Measurements from ENCODE around the gene WIPF2.

The WIPF2 gene

DNA sequence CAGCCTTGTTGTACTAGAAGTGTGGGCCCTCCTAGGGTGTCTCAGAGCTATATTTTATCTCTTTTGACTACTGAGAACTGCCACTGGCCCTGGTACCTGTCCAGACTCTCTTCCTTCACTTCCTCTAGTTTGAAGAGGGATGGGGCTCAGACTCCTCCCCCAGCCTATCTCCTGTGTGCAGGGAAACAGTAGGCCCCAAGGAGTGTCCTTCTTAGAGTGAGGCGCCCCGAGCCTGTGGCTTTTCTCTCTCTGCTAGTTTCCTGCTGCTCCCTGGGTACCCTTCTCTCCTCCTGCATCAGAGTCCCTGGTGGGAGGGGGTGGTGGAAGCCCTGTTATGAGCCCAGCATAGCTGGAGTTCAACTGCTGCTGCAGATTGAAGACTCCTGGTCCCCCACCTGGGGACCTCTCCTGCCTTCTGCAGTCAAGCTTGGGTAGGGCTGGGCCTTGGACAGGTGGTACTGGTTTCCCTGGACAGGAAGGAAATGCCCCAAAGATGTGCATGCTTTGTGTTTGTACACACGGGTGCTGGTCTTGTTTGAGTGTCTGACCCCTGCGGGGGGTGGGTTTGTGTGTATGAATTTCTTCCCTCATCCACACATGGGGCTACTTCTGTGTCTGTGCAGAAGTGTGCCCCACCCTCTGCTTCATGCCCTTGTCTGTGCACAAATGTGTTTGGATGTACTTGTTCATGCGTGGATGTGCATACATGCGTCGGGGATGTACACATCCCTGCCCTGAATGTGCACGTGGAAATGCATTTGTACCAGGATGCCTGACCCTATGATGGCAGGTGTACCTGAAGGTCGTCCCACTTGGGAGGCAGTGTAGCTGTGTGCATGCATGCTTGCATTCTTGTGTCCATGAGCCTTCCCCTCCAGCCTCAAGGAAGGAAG lies 96.8 kb downstream of the WIPF2 start:
- no peak for DNase-seq

DNA sequence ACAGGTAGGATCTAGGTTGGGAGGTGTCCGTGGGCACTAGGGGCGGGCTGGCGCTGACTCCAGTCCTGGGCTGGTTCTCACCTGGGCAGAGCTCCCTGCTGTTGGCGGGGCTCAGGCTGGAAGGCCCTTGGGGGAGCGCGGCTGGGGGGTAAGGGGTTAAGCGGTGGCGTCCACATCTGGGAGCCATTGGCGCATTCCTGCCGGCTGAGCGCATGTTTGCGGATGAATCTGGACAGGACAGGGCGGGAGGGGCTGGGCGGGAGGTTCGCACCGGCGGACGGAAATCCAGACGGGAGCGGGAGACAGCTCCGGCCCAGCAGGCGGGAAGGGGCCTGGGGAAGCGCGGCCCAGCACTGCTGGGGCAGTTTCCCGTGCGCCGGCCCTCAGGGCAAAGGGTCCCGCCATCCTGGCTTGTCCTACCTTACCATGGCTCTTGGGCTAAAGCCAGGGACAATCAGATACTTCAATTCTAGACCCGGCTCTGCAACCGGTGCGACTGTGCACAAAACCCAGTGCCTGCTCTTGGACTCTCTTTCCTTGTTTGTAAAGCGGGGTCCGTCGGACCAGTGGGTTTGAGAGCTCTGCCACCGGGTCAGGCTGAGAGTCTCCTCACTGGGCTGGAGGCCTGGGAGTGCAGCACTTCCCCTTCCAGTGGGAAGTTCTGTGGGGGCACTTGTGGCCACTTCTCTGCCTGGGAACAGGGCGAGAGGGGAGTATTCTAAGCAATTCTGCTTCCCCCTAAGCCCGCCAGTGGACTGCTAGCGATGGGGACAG lies 97.7 kb downstream of the WIPF2 start:
- DNase-seq: no peak

DNA sequence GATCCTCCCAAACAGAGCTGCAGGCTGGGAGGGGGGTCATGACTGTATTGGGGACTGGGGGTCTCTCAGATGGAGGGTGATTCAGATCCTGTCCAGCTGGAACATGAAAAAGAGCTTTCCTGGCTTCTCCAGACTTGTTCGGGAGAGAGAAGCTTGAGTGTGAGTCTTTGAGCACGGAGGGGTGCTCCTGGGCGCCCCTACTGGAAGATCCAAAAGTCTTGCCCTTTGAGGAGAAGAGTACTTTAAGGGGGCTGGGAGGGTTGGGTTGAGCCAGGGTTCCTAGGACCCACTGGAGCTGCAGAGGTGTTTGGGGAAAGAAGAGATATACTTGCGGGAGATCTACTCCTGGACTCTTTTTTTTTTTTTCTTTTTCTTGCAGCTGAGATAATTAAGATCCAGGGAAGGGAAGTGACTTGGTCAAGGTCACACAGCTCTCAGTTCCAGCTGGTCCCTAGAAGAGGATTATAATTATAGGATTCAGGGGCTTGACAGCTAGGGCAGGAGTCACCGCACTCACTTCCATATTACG lies 98.3 kb downstream of the WIPF2 start:
- peak; percentile 27 for DNase-seq

DNA sequence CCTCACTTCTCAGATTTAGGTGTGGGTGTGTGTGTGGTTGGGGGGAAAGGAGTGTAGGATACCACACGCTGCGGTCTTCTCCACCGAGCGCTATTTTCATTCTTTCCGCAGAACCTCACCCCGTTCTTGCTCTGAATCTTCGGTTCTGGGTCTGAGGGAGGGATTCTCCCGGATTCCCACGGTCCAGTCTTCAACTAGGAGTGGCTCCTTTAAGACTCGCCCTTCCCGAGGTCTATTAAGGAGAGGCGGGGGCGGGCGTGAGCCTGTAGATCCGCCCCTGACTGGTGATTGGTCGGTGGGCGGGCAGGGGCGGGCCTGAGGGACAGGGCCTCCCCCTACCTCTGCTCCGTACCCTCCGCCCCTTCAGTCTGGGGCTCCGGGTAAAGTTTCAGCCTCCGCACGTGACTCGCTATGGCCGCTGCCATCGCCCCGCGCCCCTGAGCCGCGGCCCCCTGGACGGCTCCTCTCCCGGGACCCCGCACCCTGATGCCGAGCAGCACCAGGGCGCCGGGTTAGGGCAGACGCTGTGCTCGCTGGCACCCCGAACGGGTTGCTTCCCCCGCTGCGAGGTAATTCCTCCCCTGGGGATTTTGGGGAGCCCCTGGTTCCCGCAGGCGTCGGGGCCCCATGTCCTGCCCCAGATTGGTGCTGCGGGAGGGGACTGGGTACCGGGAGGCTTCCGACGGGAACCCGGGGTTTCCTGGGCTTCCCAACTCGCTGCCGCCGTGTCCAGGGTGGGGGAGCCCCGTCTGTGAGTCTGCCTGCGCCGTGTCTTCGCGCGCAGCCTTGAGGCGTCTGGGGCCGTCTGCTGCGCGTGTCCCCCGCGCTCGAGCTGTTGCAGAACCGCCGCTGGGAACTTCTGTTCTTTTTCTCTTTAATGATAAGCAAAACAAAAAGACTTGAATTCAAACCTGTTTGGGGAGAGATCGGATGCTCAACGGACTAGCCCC lies 99.1 kb downstream of the WIPF2 start:
- peak; percentile 93 for DNase-seq

DNA sequence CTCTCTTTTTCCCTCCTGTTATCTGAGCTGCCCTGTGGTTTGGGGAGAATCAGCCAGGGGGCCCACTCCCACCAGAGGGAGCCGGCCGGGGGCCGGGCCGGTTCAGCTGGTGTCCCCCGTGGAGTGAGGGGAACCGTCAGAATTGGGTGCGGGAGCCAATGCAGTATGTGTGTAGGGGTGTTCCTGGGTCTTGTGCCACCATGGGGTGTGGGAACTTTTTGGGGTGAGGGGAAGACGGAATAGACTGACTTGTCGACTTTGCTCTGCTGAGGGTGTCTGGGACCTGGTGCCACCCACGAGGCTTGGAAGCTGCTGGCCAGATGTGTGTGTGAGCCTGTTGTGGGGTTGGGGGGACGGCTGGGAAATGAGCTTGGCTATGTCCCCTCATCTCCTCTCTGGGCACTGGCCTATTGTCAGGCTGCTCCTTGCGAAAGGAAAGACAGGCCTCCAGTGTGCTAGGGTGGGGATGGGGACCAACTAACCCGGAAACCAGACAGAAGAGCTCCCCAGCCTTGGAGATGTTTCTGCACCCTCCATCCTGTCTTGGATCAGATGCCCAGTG lies 99.8 kb downstream of the WIPF2 start:
- no peak for DNase-seq

DNA sequence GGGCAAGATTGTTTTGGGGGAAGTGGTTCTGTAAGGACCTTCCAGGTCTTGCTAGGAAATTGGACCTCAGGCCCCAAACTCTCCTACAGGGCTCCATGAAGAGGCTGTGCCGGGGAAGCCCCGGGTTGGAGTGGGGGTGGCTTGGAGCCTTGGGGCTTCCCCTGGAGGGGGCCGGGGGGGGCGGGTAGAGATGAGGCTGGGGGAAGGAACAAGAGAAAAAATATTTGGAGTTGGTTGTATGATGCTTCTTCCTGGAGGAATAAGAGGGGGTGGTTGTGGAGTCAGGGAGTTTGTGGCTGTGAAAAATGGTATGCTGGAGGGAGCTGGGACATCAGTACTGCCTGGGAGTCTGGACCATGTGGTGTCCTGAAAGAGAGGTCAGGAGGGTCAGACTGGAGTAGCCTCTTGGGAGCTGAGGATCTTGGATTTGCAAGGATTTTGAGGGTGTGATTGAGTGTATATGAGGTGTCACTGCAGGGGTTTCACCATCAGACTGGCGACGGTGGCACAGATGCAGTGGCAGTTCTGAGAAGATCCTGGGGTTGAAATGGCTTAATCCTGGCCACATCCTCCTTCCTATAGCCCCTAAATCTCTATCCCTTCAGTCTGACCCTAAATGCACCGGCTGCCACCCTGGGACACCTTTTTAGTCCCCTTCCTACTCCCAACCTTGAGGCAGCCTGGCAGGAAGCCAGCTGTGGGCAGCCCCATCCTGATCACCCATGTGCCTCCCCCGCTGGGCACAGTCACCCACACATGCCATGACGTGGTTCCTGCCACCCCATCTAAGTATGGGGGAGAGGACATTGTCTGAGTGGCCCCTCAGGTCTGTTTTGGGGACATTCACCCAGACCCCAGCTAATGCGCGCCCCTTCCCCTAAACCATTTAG lies 100.8 kb downstream of the WIPF2 start:
- no peak for DNase-seq

DNA sequence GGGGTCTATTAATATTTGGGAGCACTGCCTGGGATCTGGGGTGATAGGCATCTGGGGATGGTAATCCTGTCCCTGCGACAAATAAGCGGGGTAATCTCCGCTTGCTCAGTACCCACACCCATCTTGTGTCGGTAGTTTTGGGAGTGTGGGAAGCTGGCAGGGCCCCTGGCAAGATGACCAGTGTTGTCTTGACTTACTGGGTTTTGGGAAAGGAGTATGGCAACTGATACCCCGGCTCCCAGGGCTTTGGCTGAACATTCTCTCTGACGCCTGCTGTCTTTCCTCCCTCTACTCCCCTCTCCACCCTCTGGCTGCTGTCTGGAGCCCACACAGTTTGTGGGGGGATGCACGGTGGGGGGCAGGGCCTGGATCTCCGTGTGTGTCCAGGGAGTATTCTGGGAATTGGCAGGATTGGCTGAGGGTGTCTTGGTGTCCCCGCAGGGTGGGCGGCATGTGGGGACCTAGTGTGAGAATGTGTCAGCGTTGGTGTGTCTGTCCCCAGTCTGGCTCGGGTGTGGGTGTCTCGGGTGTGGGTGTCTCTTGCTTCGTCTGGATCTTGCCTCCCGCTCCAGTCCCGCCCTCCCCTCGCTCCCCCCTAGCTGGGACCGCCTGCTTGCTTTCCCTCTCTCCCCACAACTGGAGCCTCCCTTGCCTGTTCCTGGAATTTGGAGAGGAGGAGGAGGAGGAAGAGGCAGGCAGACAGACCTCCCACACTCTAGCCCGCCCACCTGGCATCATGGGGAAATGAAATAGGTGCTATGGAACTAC lies 101.8 kb downstream of the WIPF2 start:
- DNase-seq: no peak

DNA sequence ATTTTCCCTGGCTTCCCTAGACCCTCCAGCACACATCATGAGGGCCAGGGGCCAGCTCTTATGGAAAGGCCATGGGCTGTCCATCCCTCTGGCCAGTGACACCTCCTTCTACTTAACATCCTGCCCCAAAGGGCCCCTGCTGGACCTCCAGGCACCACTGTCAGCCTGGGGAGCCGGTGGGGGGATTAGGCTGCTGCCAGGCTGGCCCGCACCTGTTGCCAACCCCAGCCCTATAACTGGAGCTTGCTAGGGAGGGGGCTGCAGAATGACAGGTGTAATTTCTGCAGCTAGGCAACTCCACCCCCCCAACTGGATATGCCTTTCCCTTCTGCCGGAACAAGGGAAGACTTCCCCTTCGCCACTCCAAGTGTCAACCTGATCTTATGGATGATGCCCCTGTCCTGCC lies 102.4 kb downstream of the WIPF2 start:
- no peak for DNase-seq

DNA sequence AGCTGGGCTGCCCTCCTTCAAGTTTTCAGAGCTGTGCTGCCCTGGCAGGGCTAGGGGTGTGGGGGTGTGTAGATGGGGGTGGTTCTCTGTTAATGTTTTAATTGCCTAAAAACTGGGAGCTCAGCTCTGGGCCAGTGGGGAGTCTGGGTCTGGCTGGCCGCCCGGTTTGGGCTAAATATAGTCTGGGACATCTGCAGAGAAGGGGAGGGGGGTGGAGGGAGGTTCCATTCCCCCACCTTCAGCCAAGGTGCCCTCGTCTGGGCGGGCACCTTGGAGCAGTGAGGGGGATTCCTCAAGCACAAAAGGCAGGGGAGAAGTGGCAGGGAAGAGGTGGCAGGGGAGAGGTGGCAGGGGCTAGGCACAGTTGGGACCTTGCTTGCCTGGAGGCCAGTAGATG lies 102.9 kb downstream of the WIPF2 start:
- DNase-seq: no peak

DNA sequence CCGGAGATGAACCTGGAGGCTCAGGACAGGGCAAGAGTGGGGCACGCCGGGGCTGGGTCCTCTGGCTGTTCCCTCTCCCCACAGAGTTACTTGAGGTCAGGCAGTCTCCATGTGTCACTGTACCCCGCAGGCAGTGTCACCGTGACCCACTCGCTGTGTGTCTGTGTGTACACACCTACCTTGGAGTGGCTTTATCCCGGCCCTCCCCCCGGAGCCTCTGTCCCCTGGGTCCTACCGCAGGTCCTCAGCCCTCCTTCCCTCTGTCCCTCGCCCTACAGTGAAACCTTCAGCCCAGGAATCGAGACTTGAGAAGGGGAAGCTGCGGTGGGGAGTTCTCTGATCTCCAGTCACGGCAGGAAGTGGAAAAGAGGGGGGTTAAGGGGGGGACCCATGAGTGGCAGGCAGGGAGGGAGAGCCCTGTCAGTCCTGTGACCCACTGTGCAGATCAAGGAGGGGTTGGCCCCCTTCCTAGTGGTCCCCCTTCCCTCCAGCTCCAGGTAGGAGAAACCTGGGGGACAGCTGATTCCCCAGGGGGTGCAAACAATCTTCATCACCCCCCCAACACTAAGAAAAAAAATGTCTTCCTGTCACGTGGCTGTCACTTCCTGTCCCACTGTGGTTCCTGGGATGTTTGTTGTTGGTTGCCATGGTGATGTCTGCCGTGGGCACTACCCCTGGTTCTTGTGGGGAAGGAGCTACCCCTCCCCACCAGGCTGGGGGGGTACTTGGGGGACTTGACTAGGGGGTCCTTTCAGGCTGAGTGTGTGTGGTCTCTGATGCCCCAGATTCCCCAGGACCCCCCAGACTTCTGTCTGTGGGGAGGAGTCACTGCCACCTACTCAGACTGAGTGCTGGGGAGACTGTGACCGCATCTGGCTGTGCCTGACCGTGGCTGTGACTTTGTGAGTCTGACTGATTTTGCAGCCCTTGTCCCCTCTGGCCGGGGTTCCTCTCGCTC lies 103.5 kb downstream of the WIPF2 start:
- DNase-seq: no peak

DNA sequence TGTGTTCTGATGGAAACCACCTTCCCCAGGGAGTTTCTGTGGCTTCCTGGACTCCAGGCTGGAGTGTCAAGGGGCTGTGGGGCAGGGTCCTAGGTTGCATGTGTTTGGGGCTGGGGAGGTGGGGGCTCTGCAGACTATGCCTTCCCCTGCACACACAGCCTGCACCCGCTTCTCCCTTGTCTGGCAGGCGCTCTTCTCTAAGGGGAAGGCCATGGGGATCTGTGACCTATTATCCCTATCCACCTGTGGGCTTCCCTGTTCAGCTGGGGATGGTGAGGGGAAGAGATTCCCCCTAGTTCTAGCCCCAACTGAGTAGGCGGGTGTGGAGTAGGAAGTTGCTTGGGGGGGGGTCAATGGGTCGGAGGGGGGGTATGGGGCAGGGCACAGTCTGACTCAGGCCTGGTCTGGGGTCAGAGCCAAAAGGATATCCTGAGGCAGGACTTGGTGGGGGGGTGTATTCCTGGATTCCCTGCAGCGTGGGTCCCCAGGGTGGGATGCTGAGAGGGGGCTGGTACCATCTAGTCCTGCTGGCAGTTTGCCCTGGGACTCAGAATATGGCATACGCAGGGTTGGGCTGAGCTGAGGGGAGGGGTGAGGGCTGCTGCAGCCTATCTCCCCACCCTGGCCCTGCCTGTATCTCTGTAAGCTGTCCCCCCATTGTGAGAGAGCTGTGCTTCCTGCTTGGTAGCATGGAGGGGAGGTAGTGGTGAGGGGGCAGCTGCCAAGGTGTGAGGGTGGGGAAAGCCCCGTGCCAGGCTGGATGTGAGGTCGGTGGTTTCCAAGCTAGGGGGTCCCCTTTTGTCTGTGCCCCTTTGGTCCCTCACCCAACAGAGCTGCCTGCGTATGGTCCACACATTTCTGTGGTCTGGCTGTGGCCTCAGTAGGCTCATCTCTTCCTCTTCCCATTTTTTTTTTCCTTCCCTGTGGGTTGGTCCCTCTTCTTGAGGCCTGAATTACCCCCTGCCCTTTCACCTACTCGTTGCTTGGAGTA lies 104.6 kb downstream of the WIPF2 start:
- no peak for DNase-seq

DNA sequence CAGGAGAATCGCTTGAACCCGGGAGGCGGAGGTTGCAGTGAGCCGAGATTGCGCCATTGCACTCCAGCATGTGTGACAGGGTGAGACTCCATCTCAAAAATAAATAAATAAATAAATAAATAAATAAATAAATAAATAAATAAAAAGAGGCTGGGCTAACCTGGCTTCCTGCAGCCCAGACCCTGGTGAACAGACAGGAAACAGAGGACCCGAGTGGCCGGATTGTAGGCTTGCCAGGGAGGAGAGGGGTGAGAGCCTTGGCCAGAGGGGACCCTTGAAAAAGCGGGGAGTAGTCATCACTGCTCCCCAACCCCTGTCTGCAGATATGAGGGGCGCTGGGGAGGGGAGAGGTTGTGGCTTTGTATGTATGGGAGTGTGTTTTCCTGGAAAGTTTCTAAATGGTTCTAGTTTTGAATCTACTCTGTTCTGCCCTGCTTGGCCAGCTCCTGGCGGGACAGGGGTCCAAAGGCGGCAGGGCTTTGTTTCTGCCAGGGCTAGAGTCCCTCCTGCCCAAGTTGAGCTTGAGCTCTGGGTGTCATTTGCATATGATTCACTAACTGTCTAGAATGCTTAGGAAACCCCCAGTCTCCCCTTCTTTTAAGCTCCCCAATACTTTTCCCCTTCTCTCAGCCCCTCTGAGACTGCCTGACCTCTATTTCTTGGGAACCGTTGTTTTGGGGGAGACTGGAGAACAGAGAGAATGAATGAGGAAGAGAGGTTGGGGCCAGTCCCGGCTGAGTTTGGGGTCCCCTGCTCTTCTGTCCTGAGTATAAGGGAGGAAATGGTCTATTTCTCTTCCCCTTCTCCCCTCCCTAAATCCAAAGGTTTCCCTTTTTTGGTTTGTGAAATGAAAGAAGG lies 106.3 kb downstream of the WIPF2 start:
- DNase-seq: no peak

DNA sequence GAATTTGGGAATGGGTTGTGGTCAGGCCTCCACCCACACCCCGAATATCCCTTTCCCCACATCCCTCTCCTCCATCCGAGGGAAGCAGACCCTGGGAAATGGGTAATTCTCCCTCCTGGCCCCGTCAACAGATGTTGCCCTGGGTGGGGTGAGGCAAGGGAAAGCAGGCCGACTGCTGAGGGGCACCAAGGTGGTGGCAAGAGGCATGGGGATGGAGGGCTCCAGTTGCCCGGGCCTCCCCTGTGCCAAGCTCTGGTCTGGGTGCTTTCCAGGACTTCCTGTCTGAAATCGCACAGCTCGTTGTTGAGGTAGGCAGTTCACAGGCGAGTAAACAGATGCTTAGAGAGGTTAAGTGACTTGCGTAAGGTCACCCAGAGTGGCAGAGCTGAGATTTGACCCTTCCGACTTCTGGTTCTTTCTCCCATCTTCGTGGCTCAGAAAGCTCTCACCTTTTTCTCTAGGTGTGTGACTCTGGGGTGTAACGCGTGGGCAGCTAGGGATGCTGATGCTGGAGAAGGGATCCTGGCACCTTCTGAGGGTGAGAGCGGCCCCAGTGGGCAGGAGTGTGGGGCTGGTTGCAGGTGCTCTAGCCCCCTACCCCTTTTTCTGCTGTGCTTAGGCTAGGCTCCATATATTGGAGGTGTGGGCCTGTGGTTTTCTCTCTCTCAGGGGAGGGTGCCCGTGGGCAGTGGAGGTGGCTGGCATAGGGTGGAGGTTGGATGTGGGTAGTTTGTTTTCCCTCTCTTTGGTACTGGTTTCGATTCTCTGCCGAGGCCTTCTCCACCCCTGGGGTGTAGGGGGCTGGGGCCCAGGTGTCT lies 107.1 kb downstream of the WIPF2 start:
- DNase-seq: no peak

DNA sequence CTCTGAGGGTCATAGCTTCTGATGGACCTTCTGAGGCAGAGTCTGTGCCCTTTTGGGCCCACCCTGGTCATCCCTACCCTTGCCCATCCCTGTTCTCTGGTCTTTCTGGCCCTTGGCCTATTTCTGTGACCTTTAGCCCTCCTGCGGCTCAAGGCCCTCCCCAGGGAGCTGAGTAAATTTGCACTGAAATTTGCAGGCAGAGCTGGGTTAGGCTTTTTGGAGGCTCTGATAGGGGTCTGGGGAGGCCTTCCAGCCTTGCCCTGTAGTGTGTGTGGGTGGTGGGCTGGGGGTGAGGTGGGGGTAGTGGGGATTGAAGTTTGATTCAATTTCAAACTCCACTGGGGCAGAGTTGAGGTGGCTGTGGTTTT lies 107.7 kb downstream of the WIPF2 start:
- no peak for DNase-seq

DNA sequence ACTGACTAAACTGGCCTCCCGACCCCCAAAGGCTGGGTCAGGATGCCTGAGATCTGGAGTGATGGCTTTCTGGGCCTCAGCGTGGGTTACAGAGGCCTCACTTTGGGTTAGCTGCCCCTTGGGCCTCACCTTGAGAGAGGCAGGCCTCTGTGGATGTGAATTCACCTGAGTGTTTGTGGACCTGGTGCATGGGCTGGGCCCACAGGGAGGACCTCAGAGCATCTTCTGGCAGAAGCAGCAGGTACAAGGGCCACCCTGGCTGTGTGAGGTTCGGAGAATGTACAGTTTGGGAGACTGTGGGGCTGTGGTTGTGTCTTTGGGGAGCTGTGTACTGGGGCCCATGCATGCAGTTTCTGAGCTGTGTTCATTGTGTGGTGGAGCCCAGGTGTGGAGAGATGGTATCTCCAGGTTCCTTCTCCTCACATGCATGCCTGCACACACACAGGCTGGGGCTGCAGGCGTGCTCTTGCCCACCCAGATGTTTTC lies 108.2 kb downstream of the WIPF2 start:
- DNase-seq: no peak

All from NCI-H2171 (cell line).